Muscle of back (tissue), 11 donors: ENCODE data around the gene TOR1B. TPM values are rescaled to one million over a fixed set of nuclear protein-coding genes. Genes with fewer than 3 reads are reported as not detected.

Experiments used
- DNase-seq, 3 donors: peaks; one replicate each; pipeline versions ENCODE4 v3.0.0 to v3.0.0-alpha.2; 2013
- polyA plus RNA-seq, 10 donors: library from polyadenylated mRNA; unstranded; fragments of 120-200 nt; gene quantifications; one replicate each; pipeline ENCODE4 v1.2.1, GENCODE V29; 2013; ENCODE audit not compliant: insufficient read length in 10 of 10

TOR1B gene
- polyA plus RNA-seq, 10 donors: 13.0 to 17.8 (median 15.4) TPM

DNA sequence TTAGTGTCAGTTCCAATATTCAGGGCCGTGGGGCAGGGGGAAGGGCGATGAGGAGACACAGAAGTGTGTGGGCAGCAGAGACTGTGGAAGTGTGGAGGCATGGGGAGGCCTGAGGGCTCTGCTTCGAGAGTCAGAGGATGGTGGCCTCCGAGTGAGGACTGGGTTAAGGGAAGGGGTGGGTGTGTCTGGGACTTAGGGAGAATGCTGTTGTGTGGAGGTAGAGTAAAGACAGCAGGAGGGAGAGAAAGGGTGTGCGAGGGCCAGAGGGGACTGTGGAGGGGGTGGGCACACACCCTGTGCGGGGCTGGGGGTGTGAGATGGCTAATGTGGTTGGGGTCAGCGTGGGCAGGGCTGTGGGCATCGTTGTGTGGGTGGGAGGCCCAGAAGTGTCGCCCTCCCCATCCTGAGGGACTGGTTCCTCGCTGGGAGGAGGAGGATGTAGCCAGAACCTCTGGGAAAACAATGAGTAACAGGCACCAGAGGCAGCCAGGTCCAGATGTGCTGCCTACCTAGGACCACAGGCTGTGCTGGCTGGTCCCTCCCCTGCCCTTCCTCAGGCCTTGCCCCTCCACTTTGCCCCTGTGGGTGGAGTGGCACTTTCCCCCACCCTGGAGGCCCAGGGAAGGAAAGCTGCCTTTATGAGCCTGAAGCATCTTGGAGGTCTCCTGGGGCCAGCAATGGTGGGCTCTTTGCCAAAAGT lies 36.5 kb downstream of the TOR1B start:
- no peak for DNase-seq

DNA sequence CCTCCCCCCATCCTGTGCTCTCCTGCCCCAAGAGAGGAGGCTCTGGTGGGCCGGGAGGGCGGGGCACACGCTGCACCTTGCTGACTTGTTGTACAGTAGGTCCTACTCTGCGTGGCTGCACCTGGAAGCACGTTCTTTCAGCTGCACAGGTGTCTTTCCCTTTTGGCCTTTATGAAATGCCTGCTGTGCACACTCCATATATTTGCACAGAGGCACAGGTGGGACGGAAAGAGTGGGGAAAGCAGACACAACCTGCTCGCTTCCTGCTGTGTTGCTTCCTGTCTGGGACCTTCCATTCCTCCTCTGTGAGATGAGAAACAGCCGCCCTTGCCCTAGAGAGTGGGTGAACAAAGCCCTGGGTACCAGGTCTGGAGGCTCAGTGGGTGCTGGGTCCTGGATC lies 37.0 kb downstream of the TOR1B start:
- DNase-seq: no peak

DNA sequence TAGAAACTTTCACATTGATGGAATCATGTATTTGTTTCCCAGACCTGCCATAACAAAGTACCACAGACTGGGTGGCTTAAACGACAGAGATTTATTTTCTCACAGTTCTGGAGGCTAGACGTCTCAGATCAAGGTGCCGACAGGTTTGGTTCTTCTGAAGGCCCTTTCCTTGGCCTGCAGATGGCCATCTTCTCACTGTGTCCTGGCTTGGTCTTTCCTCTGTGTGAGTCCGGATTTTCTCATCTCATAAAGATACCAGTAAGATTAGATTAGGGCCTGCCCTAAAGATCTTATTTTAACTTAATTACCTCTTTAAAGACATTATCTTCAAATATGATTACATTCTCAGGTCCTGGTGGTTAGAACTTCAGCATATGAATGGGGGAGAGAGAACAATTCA lies 38.1 kb downstream of the TOR1B start:
- DNase-seq: no peak

DNA sequence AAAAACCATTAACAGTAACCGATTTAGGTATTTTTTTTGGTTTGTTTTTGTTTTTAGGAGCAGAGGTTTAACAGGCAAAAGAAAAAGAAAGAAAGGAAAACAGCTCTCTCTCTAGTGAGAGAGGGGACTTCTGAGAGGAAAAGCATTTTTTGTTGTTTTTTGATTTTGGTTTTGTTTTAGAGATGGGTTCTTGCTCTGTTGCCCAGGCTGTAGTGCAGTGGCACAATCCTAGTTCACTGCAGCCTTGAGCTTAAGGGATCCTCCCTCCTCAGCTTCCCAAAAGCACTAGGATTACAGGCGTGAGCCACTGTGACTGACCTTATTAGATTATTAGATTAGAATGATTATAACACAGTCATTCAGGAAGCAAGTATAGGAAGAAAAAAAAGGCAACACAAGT lies 42.4 kb downstream of the TOR1B start:
- no peak for DNase-seq

DNA sequence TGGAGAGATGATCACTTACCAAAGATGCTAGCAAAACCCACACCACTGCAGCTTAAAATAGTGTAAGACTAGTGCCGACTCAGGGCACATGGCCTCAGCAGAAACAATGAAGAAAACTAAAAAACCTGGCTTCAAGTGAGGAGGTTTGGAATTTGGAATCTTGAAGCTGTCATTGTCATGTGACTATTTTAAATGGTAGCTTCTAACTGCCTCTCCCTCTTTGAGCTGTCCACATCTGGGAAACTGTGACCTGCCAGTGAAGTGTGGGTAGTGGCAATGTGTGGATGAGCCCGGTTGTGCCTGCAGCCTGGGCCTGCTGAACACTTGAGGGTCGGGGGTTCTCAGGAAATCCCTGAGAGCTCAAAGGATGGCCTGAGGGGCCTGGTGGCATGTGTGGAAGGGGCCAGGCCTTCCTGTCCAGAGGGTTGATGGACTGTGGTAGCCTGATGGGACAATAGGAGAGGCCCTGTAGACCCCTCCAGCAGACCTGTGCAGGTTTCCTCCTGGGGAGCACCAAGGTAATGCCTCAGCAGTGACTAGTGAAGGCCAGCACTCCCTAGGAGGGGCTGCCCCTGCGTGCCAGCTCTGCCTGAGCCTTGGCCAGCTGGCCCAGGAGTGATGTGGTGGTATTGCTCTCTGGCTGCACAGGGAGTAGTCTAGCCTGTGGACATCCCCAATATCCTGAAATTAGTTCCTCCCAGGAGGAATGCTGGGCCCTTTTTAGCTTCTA lies 45.9 kb downstream of the TOR1B start:
- no peak for DNase-seq

DNA sequence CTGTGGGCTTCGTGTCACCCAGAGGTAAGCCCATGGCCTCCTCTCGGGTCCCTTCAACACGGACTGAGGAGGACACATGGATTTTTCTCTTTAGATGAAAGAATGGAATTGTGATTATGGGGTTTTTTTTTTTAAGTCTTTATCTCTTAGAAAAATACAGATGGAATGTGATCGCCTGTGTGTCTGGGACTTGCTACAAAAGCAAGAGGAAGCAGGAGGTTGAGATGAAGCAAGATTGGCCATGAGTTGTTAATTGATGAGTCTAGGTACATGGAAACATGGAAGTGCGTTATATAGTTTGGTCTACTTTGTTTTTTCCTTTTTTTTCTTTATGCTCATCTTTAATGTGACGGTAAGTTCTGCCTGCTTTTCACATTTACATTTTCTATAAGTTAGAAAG lies 46.9 kb downstream of the TOR1B start:
- DNase-seq: no peak

DNA sequence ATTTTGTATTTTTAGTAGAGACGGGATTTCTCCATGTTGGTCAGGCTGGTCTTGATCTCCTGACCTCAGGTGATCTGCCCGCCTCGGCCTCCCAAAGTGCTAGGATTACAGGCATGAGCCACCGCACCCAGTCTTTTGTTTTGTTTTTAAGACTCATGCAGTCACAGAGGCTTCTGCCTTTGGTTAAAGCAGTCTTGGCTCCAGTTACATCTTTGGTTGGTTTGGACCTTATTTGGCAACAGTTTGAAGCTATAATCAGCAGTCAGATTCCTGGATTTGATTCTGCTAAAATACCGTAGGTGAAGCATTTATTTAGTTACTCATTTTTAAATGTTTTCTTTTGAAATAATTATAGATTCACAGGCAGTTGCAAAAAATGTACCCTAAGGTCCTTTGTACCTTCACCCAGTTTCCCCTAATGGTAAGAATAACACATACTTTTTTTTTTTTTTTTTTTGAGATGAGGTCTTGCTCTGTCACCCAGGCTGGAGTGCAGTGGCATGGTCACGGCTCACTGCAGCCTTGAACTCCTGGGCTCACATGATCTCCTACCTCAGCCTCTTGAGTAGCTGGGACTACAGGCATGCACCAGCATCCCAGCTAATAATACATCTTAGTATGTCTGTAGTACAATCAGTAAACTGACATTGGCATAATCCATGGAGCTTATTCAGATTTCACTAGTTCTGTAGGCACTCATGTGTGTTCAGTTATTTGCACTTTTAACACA lies 48.0 kb downstream of the TOR1B start:
- DNase-seq: no peak

DNA sequence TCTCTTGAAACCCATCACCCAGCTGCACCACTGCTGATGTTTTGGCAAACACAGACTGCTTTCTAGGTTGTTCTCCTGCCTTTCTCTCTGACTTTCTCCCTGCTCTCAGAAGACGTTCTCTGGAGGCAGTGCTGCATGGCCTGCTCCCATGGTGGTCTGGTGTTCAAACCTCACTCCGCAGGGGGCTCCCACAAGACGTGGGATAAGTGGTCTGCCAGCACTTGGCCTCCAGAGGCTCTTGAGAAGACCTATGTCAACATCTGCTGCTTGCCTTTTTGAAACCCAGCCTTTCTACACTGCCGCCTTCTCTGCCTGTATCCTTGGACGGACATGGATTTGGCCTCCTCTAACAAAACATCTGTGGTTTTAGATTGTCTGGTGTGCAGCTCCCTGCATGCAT lies 48.8 kb downstream of the TOR1B start:
- no peak for DNase-seq

DNA sequence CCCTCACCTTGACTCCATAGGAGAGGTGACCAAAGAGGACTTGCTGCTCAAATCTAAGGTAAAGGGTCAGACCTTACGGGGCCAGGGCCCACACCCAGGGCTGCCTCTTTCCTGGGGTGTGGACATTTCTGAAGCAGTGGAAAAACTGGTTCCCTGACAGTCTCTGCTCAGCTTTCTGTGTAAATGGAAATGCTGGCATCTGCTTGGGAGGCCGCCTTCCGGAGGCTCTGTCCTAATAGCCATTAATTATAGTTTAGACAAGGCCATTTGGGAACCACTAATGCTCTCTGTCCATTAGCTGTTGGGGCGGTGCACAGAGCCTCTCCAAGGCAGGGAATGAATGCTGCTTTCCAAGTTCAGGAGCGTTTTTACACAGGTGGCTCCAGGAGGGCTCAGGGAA lies 49.6 kb downstream of the TOR1B start:
- no peak for DNase-seq

DNA sequence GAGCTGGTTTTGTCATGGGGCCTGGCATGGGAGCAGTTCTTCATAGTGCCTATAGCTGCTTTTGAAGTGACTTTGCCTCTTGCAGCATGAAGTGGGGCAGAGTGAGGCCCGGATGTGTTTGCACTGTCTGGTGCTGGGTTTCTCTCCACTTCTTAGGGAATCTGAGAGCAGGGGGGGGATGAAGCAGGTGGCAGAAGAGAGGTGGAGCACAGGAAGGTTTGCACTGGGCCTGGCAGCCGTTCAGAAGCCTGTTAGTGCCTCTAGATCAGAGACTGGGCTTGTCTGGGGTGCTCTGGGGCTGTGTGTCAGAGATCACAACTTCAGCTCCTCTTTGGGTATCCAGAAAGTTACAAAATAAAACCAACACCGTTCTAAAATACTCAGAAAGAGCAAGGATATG lies 50.6 kb downstream of the TOR1B start:
- no peak for DNase-seq

DNA sequence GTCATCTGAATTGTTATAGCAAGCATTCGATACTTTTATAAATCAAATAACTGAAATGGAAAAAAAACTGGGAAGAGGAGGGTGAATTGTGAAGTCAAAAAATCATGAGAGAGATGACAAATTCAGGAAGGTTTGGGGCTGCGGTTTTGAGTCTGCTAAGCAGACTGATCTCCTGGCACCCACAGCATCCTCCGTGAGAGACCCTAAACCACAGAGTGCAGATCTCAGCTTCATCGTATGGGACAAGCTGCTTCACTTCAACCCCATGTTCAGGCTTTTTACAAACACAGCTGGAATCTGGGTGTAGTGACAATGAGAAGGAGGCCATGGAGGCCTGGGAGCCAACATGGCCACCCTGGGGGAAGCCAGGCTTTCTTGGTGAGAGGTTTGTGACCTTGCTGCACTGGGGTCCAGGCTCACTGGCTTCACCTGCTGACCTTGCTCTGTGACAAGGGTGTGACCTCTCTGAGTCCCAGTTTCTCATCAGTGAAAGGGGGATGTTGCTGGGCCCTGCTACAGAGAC lies 51.7 kb downstream of the TOR1B start:
- no peak for DNase-seq

DNA sequence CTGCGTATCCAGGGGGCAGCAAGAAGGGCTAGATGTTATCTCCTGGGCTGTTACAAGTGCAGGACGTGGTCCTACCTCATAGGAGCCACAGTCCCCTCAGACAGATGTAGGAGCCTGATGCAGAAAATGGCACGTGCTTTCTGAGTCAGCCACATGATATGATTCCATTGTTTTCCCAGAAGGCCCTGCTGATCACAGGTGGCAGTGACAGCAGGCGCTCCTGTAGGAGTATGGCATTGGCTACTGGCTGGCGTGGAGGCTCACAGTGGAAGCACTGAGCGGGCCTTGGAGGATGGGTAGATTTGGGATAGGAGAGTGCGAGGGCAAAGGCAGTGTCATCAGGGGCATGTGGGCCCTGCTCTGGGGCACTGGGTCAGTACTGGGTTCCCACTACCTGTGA lies 54.2 kb downstream of the TOR1B start:
- no peak for DNase-seq

DNA sequence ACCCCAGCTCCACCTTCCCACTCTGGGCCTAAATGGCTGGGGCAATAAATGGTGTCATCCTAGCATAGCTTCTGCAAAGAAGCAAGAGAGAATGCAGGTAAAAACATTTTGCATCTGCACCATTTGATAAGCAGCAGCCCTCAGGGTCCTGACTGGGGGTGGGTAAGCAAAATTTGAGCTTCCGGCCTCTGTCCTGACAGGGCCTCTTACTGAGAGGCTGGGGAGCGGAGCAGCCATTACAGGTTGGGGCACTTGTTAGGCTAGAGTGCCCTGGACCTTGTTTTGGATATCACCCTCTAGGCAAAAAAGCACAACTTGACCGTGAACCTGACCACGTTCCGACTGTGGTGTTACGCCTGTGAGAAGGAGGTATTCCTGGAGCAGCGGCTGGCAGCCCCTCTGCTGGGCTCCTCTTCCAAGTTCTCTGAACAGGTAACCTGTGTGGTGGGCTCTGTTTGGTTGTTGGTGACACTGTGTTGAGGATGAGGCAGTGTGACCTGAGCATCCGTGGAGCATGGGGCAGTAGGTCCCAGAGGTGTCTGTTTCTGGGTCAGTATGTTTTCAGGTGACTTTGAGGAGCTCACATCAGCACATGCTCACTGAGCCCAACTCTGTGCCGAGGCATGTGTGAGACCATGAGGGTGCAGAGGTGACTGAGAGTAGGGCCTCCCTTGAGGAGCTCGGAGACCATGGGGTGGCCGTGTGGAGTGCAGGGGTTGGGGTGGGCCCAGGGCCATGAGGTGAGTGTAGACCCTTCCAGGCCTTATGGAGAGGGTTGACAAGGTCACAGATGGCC lies 55.4 kb downstream of the TOR1B start:
- DNase-seq: no peak

Other genes starting within 250 kb of the TOR1B start
- gene C9orf50, start 182.1 kb upstream of the TOR1B start, polyA plus RNA-seq: under 1 TPM in 2 of 10 donors, not detected in 8; 0.17 to 0.18 TPM
- gene NTMT1, start 177.0 kb upstream of the TOR1B start, polyA plus RNA-seq: 10 to 100 TPM; 26.6 to 37.8 (median 34.4) TPM
- 10 to 100 TPM; 10.6 to 13.8 (median 11.9) TPM for gene ASB6, start 161.0 kb upstream of the TOR1B start, polyA plus RNA-seq
- gene PRRX2, start 137.5 kb upstream of the TOR1B start, polyA plus RNA-seq: 1 to 10 TPM; 1.7 to 9.3 (median 3.9) TPM
- gene PTGES, start 50.1 kb upstream of the TOR1B start, polyA plus RNA-seq: 10 to 100 TPM in 2 of 10 donors, 1 to 10 TPM in 8; 6.3 to 14.3 (median 8.2) TPM
- gene TOR1A, start 21.0 kb downstream of the TOR1B start, polyA plus RNA-seq: 10 to 100 TPM; 22.7 to 31.1 (median 24.9) TPM
- 10 to 100 TPM; 37.3 to 59.1 (median 52.0) TPM for gene C9orf78, start 32.1 kb downstream of the TOR1B start, polyA plus RNA-seq
- 10 to 100 TPM in 8 of 10 donors, 1 to 10 TPM in 2; 9.2 to 14.4 (median 12.5) TPM for gene USP20, start 32.3 kb downstream of the TOR1B start, polyA plus RNA-seq
- 10 to 100 TPM; 17.7 to 22.8 (median 21.2) TPM for gene FNBP1, start 240.0 kb downstream of the TOR1B start, polyA plus RNA-seq